ENCODE results near the gene WNT5B. TPM values are rescaled to one million over a fixed set of nuclear protein-coding genes. Genes with fewer than 3 reads are reported as not detected.

The WNT5B gene
- total and polyA plus RNA-seq, 9 donors: 3.1 to 20.3 (median 8.5) TPM

GRCh38 chr12:1663440-1664132 is 34.6 kb downstream of the WNT5B start:
- intact Hi-C loops (cut with DNase I): no loop called here
- Histone ChIP-seq H3K9me3 (no peaks in the 10 kb centered on the region), H3K27me3 (no peaks in the 10 kb centered on the region), H3K27ac (peak overlapping the region; percentile 64 to 80), H3K4me1 (ENCODE audit: insufficient read depth) (peaks cover 10% of the 10 kb centered on the region), H3K4me3 (no peak overlapping the region), H3K36me3 (no peaks in the 10 kb centered on the region)
- DNase-seq: no peak
- WGBS, 3 donors: 89 to 91% (median 90%) methylated on average over 11 of the region's 11 CpGs
- TF ChIP-seq CTCF (IDR thresholded peaks at IDR 0.05): no peak
- no peak for TF ChIP-seq POLR2A (IDR thresholded peaks at IDR 0.05)
- no peak for TF ChIP-seq EP300 (IDR thresholded peaks at IDR 0.05)

DNA sequence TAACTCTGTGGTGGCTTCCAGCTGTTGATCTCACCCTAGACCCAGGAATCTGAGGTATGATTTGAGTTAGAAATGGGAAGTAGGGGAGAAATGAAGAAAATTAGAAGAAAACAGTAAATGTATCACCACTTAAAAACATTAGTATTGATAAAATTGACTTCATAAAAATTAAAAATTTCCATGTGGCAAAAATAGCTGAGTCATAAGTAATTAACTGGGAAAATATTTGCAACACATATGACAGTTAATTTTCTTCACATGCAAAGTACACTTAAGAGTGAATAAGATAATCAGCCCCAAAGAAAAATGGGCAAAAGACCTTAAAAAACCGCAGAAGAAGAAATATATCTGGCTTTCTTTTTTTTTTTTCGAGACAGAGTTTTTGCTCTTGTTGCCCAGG is 36.3 kb downstream of the WNT5B start:
- H3K9me3 ChIP-seq: no peaks in the 10 kb centered on the region
- DNase-seq: no peak
- H3K27me3 ChIP-seq: no peaks in the 10 kb centered on the region
- TF ChIP-seq EP300 (IDR thresholded peaks at IDR 0.05) (no peak), POLR2A (IDR thresholded peaks at IDR 0.05) (no peak), CTCF (IDR thresholded peaks at IDR 0.05) (no peak)
- H3K4me3 ChIP-seq: no peak overlapping the region
- intact Hi-C loops (cut with DNase I): no loop called here
- H3K36me3 ChIP-seq: no peaks in the 10 kb centered on the region
- no peak overlapping the region for H3K27ac ChIP-seq
- WGBS, 3 donors: 67 to 80% (median 70%) methylated on average over 2 of the region's 2 CpGs
- H3K4me1 ChIP-seq (ENCODE audit: insufficient read depth): peaks cover 10% of the 10 kb centered on the region

- no peak overlapping the region for H3K27ac ChIP-seq
- H3K27me3 ChIP-seq: no peaks in the 10 kb centered on the region
- 70% methylated on average over 5 of the region's 5 CpGs for WGBS, 3 donors
- H3K36me3 ChIP-seq: no peaks in the 10 kb centered on the region
- no peak for TF ChIP-seq EP300 (IDR thresholded peaks at IDR 0.05)
- no peak for TF ChIP-seq CTCF (IDR thresholded peaks at IDR 0.05)
- no peak for TF ChIP-seq POLR2A (IDR thresholded peaks at IDR 0.05)
- peaks cover 9% of the 10 kb centered on the region for H3K4me1 ChIP-seq (ENCODE audit: insufficient read depth)
- H3K9me3 ChIP-seq: no peaks in the 10 kb centered on the region
- no peak overlapping the region for H3K4me3 ChIP-seq
- intact Hi-C loops (cut with DNase I): no loop called here
- no peak for DNase-seq
These were observed 37.2 kb downstream of the WNT5B start for GRCh38 chr12:1666215-1666614.

GRCh38 chr12:1666685-1667162 is 37.7 kb downstream of the WNT5B start:
- no peaks in the 10 kb centered on the region for H3K9me3 ChIP-seq
- no peak overlapping the region for H3K4me3 ChIP-seq
- DNase-seq: no peak
- H3K36me3 ChIP-seq: no peaks in the 10 kb centered on the region
- peaks cover 7% of the 10 kb centered on the region for H3K4me1 ChIP-seq (ENCODE audit: insufficient read depth)
- H3K27me3 ChIP-seq: no peaks in the 10 kb centered on the region
- 7 to 15% (median 11%) methylated on average over 2 of the region's 2 CpGs for WGBS, 3 donors
- peak overlapping the region in 1 of 2 donors; percentile 60 for H3K27ac ChIP-seq
- TF ChIP-seq CTCF (IDR thresholded peaks at IDR 0.05) (no peak), EP300 (IDR thresholded peaks at IDR 0.05) (no peak), POLR2A (IDR thresholded peaks at IDR 0.05) (no peak)
- intact Hi-C loops (cut with DNase I): no loop called here

All from ovary (tissue), 9 donors.